ENCODE measurements around the gene MYOG.

GRCh38 chr1:203039609-203040512 lies 46.0 kb downstream of the MYOG start:
- TF ChIP-seq CTCF (conservative IDR thresholded peaks at IDR 0.05) (peak; percentile 52), ZFX (IDR thresholded peaks at IDR 0.05) (no peak)
